Memory B cell (primary cell): Measurements from ENCODE around the gene TMEM42.
"Not testable (repeated sequence)": the region's sequence is repeated elsewhere in the genome, so short reads cannot be mapped to it uniquely, and the experiment has no call there.

ENCODE experiments used
- ATAC-seq: fragments of 150-1000 bp; cut with Tn5 transposase; 2 replicates; pipeline ENCODE4 v1.10.0; 2021; ENCODE audit warnings: low read depth, mild to moderate bottlenecking, moderate library complexity
- DNase-seq, 2 donors: peaks; one replicate each; pipeline ENCODE4 v3.0.0; 2022; ENCODE audit warnings: low spot score in 2 of 2
- H3K27ac Mint-ChIP-seq: one replicate; pipeline ENCODE4 v1.8.0; 2022; ENCODE audit warnings: mild to moderate bottlenecking, moderate library complexity, mixed read lengths
- H3K27me3 Mint-ChIP-seq: one replicate; pipeline ENCODE4 v1.8.0; 2022; ENCODE audit warnings: mixed read lengths
- H3K36me3 Mint-ChIP-seq: one replicate; pipeline ENCODE4 v1.8.0; 2022; ENCODE audit warnings: mild to moderate bottlenecking, mixed read lengths
- H3K4me1 Mint-ChIP-seq: one replicate; pipeline ENCODE4 v1.8.0; 2022; ENCODE audit warnings: mixed read lengths
- H3K4me3 Mint-ChIP-seq: one replicate; pipeline ENCODE4 v1.8.0; 2022; ENCODE audit warnings: mild to moderate bottlenecking, moderate library complexity, mixed read lengths
- H3K9me3 Mint-ChIP-seq: one replicate; pipeline ENCODE4 v1.8.0; 2022; ENCODE audit warnings: mixed read lengths

TMEM42 gene

DNA sequence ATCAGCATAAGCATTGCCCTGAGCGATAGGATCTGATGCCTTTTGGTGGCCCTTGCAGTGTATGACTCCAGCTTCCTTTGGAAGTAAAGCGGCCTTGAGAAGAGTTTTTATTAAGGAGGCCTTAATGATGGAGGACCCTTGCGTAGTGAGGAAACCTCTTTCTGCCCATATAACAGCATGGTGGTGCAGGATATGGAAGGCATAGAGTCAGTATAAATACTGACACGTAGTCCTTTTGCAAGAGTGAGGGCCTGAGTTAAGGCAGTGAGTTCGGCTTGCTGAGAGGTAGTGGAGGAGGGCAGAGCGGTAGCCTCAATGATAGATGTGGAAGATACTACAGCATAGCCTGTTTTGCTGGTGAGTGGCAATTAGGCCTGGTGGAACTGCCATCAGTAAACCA, 5.0 kb upstream of the TMEM42 start:
- not testable (repeated sequence) for H3K9me3 Mint-ChIP-seq, H3K36me3 Mint-ChIP-seq

DNA sequence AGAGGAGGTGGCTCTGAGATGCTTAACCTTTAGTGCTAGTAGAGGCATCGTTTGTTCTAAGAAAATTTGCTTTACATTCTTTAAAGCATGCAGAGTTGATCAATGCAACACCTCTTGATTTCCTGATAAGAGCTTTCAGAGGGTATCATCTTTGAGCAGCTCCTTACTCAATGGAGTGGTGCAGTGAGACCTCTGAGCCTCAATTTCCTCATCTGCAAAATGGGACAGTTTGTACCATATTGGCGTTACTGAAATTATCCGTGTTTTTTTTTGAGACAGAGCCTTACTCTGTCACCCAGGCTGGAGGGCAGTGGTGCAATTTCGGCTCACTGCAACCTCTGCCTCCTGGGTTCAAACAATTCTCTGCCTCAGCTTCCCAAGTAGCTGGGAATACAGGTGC, 1.6 kb upstream of the TMEM42 start:
- Mint-ChIP-seq H3K4me1 (peaks cover 10% of the 10 kb centered on the region), H3K27ac (no peak overlapping the region), H3K9me3 (no peaks in the 10 kb centered on the region), H3K4me3 (no peak overlapping the region), H3K36me3 (no peaks in the 10 kb centered on the region), H3K27me3 (no peaks in the 10 kb centered on the region)
- ATAC-seq, result no peak
- no peak for DNase-seq

More for the DNA sequence above, 5.0 kb upstream of the TMEM42 start:
- H3K27me3 Mint-ChIP-seq, ATAC-seq, DNase-seq, H3K4me3 Mint-ChIP-seq, H3K4me1 Mint-ChIP-seq, H3K27ac Mint-ChIP-seq: not testable (repeated sequence)

DNA sequence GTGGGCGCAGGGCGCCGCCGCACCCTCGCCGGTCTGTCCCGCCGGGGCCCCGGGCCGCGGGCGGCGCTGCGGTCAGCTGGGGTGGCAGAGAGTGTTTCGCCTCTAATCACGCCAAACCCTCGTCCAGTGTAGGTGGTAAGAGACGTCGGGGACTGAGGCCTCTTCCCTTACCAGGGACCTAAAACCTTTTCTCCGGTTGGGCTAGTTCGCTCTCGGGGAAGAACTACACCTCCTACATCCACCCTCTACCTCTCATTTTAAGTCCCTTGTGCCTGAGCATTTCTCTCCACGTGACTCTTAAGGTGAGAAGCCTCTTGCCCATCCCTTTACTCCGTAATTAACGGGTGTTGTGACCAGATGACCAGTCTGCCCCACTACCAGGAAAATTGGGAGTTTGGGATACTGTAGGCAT, 520 bp downstream of the TMEM42 start:
- Mint-ChIP-seq H3K4me1 (peaks cover 18% of the 10 kb centered on the region), H3K36me3 (peaks cover 4% of the 10 kb centered on the region), H3K27me3 (no peaks in the 10 kb centered on the region), H3K9me3 (no peaks in the 10 kb centered on the region), H3K4me3 (peak overlapping the region; percentile 85), H3K27ac (peak overlapping the region; percentile 86)
- DNase-seq (peak in 1 of 2 donors; percentile 12), ATAC-seq (peak; percentile 17)

DNA sequence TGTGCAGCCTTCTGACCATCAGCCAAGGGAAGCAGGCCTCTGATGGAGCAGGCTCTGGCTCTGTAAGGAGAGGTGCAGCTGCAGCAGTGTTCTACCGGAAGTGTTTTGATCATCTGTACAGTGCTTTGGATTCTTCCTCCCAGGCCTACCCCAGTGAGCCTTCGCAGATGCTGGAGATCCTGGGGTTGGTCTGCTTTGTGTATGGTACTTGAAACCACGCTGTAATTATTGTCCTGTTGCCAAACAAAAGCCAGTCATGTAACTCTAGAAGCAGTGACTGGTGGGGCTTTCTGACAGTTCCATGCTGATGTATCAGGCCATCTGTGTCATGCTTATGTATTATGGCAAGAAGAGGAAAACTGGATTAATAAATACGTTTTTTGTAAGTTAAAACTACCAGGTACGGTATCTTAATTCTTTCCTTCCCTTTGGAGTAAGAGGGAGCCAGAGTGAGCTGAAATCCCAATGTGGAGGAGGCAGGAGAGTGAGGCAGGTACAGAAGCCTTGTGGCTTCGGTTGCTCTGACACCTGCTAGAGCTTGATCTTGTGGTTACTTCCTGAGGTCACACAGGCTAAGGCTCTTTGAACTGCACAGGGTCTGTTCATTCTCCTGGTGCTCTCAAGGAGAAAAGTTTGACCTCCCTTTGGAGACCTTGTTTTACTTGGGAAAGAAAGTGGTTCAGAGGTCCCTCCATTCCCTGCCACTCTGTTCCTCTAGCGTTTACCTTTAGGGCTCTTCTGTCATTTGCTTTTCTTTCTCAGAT, 3.7 kb downstream of the TMEM42 start:
- Mint-ChIP-seq H3K27me3 (no peaks in the 10 kb centered on the region), H3K4me1 (peaks cover 20% of the 10 kb centered on the region), H3K36me3 (peaks cover 6% of the 10 kb centered on the region), H3K27ac (no peak overlapping the region), H3K9me3 (peaks cover 2% of the 10 kb centered on the region), H3K4me3 (no peak overlapping the region)
- ATAC-seq (no peak), DNase-seq (no peak)

DNA sequence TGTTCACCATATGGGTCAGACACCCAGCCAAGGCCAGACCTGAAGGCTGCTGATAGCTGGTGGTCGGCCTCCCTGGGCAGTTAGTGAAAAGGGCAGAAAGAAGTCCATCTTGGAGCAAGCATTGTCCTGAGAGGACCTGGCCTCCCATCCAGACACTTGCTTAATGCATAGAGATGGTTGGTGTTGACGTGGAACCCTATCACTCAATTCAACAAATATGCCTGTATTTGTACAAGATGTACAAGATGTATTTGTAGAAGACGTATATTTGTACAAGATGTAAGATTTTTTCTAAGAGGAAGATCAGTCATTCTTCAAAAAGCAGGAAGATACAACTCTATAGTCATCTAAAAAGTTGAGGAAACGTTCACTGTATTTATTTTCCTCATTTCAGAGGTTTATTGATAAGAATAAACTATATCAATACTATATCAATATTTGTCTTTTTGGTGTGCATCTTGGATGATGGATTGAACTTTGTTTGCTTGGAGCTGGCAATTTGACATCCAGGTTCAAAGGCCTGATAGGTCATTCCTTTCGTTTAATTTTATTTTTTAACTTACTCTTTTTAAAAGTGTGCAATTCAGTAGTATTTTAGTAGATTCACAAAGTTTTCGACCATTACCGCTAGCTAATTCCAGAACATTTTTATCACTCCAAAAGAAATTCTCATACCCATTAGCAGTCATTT, 5.9 kb downstream of the TMEM42 start:
- Mint-ChIP-seq H3K27ac (no peak overlapping the region), H3K4me3 (no peak overlapping the region)
- no peak for ATAC-seq

DNA sequence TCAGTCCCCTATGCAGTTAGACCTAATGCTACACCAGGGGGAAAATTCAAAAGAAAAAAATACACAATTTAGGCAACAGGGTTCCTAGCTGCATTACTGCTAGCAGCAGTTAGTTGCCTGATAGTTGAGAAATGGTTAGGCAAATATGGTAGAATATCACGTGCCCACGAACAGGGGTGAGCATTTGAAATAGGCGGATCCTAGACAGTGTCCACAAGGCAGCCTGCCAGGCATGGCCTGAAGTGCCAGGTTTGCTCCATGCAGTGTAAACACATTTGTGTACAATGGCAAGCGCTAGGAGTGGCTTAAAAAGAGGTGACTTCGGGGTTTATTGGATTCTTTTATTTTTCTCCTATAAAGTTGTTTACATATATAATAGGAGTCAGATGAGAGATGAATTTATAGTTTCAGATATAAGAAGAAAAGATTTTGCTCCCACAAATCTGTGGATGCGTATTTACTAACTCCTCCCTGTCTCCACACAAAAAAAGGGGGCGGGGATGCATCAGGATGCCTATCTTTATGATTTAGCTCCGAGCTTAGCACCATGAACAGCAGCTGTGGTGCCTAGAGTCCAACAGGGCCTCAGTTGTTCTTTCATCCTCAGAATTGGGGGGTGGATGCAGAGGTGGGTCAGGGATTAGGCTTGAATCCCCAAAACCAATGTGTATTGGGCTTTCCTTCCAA, 8.8 kb downstream of the TMEM42 start:
- Mint-ChIP-seq H3K4me3 (no peak overlapping the region), H3K4me1 (peaks cover 10% of the 10 kb centered on the region), H3K36me3 (peaks cover 6% of the 10 kb centered on the region), H3K9me3 (peaks cover 2% of the 10 kb centered on the region), H3K27me3 (no peaks in the 10 kb centered on the region), H3K27ac (no peak overlapping the region)
- no peak for DNase-seq
- ATAC-seq, result no peak

More for the DNA sequence above, 5.9 kb downstream of the TMEM42 start:
- DNase-seq, result no peak
- peaks cover 2% of the 10 kb centered on the region for H3K9me3 Mint-ChIP-seq
- peaks cover 6% of the 10 kb centered on the region for H3K36me3 Mint-ChIP-seq
- no peaks in the 10 kb centered on the region for H3K27me3 Mint-ChIP-seq
- H3K4me1 Mint-ChIP-seq, result peaks cover 16% of the 10 kb centered on the region

DNA sequence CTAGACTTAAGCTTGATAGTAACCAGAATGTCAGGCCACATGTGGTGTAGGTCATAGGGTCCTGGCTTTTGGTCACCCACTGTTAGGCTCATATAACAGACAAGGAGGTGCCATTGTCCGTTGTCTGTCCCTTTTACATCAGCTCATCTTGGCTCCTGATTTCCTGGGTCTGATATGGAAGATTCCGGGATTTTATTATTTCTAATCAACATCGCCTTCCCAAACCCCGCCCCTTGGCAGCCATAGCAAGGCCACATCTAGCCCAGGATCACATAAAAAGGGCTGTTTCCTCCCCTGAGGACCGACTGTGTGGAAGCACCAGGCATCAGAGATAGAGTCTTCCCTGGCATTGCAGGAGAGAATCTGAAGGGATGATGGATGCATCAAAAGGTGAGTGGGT, 12.6 kb downstream of the TMEM42 start, which contains the start of gene TGM4:
Gene TGM4, plus strand, starts transcription at position 301 of the 400 bp plus-strand sequence. Its CDS starts 71 bp downstream, at position 372.
- Mint-ChIP-seq H3K4me1 (no peaks in the 10 kb centered on the region), H3K36me3 (no peaks in the 10 kb centered on the region), H3K27ac (no peak within 1 kb of the TSS), H3K27me3 (peaks cover 4% of the 10 kb centered on the region), H3K9me3 (no peaks in the 10 kb centered on the region), H3K4me3 (no peak within 1 kb of the TSS)
- no peak for DNase-seq
- no peak for ATAC-seq

DNA sequence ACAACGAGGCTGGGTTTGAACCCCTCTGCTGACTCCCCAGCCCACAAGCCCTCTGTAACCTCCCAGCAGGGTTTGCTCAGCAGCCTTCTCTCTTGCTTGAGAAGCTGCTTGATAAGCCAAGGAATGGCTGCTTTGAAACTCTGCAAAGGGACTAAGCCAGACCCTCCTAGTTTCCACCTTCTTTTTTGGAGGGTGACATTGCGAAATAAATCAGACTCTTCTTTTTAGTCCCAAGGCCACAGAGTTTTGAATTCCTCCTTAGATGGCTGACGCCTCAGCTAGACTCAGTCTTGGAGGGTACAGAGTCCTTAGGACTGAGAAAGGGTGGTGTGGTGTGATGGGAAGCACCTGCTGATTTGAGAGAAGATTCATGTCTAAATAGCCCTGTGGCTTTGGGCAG, 13.9 kb downstream of the TMEM42 start:
- Mint-ChIP-seq H3K36me3 (no peaks in the 10 kb centered on the region), H3K27ac (no peak overlapping the region), H3K9me3 (no peaks in the 10 kb centered on the region), H3K4me3 (no peak overlapping the region), H3K4me1 (no peaks in the 10 kb centered on the region), H3K27me3 (peaks cover 4% of the 10 kb centered on the region)
- DNase-seq (no peak), ATAC-seq (no peak)

DNA sequence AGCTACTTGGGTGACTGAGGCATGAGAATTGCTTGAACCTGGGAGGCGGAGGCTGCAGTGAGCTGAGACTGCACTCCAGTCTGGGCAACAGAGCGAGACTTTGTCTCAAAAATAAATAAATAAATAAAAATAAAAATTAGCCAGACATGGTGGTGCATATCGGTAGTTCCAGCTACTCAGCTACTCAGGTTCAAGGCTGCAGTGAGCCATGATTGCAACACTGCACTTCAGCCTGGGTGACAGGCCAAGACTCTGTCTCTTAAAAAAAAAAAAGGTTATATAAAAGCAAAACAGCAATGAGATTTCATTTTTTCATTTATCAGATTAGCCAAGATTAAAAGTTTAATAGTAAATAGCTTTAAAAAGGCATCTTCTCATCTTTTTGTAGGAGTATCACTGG, 15.6 kb downstream of the TMEM42 start:
- no peak overlapping the region for H3K27ac Mint-ChIP-seq
- DNase-seq, result no peak
- no peaks in the 10 kb centered on the region for H3K4me1 Mint-ChIP-seq
- no peak overlapping the region for H3K4me3 Mint-ChIP-seq
- no peaks in the 10 kb centered on the region for H3K9me3 Mint-ChIP-seq
- peaks cover 4% of the 10 kb centered on the region for H3K27me3 Mint-ChIP-seq
- no peak for ATAC-seq
- H3K36me3 Mint-ChIP-seq, result no peaks in the 10 kb centered on the region

DNA sequence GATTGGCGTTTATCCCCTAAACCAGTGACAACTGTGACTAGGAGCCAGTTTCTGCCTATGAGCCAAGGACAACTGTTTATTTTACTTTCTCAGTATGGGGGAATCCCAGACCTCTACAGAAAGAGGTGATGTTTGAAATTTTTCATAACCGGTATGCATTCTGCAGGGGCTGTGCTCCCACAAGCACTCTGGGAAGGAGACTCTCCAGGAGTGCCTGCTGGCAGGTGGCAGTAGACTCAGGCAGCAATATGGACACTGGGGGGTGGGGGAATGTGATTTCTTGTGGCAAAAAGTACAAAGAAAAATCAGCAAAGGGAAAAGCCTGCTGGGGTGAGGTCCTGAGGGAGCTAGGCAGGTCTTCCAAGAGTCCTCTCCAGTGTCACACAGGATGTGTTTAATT, 18.6 kb downstream of the TMEM42 start:
- H3K27me3 Mint-ChIP-seq, result peaks cover 6% of the 10 kb centered on the region
- H3K27ac Mint-ChIP-seq, result no peak overlapping the region
- DNase-seq, result no peak
- no peaks in the 10 kb centered on the region for H3K36me3 Mint-ChIP-seq
- H3K4me3 Mint-ChIP-seq, result no peak overlapping the region
- H3K9me3 Mint-ChIP-seq, result no peaks in the 10 kb centered on the region
- no peak for ATAC-seq
- H3K4me1 Mint-ChIP-seq, result no peaks in the 10 kb centered on the region

DNA sequence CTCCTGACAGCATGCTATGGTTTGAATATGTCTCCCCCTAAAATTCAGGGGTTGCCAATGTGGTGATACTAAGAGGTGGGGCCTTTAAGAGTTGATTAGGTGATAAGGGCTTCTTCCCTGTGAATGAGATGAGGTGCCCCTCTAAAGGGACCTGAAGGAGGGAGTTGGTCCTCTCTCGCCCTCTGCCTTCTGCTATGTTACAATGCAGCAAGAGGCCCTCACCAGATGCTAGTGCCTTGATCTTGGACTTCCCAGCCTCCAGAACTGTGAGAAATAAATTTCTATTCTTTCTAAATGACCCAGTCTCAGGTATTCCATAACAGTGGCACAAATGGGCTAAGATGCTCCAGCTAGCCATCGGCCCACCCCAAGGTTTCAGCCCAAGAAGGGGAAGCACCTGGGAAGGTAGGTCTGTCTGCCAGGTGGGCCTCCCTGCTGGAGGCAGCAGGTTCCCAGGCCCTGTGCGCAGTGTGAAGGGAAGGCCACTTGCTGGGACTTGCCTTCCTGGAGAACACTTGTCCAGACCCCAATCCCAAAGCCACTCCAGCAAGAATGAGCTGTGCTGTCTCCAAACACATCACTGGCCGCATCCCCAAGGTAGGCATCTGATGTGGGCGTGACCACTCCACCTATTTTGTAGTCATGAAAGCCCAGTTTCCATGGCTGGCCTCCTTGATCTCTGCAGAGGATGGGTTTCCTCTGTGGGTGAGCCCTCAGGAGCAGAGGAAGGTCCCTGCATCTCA, 21.7 kb downstream of the TMEM42 start:
- Mint-ChIP-seq H3K27ac (no peak overlapping the region), H3K27me3 (peaks cover 14% of the 10 kb centered on the region), H3K4me1 (no peaks in the 10 kb centered on the region), H3K36me3 (no peaks in the 10 kb centered on the region), H3K9me3 (no peaks in the 10 kb centered on the region), H3K4me3 (no peak overlapping the region)
- DNase-seq (no peak), ATAC-seq (no peak)

DNA sequence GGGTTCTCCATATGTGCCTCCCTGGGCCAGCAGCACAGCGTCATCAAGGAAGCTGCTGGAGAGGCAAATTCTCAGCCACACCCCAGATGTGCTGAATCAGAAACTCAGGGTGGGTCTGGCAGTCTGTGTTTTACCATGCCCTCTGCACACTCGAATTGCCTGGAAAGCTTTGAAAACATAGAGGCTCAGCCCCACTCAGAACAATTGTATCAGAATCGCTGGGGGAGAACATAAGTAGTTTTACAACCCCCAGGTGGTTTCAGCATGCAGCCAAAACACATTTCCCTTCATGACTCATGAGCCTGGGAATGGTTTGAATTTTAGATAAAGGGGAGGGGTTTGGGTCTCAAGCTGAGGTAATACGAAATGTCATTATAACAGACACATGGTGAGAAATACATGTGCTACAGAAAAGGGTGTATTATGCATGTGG, 22.3 kb downstream of the TMEM42 start:
- H3K4me3 Mint-ChIP-seq, result no peak overlapping the region
- H3K9me3 Mint-ChIP-seq, result no peaks in the 10 kb centered on the region
- no peak for DNase-seq
- no peaks in the 10 kb centered on the region for H3K4me1 Mint-ChIP-seq
- ATAC-seq, result no peak
- H3K36me3 Mint-ChIP-seq, result no peaks in the 10 kb centered on the region
- H3K27ac Mint-ChIP-seq, result no peak overlapping the region
- H3K27me3 Mint-ChIP-seq, result peaks cover 12% of the 10 kb centered on the region

DNA sequence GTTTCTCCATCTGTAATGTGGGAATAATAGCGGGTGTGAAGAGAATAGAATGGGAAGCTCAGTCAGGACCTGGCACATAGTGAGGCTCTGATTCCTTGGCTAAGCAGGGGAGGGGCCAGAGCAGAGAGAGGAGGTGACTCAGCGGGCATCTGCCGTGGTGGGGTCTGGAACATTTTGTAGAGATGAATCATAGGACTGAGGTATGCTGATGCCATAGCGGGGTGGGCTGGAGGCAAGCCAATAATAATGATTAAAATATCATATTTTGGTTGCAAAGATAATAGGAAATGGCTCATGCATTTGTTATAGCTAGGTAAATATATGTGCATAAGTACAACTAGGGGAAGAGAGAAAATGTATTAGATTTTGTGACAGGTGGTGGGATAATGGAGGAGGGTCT, 23.9 kb downstream of the TMEM42 start:
- H3K4me1 Mint-ChIP-seq, result peaks cover 3% of the 10 kb centered on the region
- no peak for DNase-seq
- ATAC-seq, result no peak
- no peaks in the 10 kb centered on the region for H3K9me3 Mint-ChIP-seq
- no peak overlapping the region for H3K4me3 Mint-ChIP-seq
- no peak overlapping the region for H3K27ac Mint-ChIP-seq
- H3K27me3 Mint-ChIP-seq, result peaks cover 12% of the 10 kb centered on the region
- no peaks in the 10 kb centered on the region for H3K36me3 Mint-ChIP-seq

DNA sequence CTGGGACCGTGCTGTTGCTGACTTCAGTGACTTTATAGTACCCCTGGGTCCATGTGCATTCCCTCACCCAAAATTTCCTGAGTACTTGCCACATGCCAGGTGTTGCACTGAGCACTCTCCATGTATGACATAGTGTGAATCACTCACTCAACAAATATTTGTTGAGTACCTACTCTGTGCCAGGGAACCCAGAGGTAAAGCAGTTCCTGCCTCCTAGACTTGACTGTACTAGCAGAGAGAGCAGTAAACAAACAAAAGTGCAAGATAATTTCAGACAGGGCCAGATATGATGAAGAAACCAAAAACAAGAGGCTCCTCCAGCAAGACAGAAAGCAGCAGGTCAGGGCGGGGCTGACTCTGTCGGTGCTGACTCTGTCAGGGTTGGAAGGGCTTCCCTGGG, 24.8 kb downstream of the TMEM42 start:
- peaks cover 15% of the 10 kb centered on the region for H3K27me3 Mint-ChIP-seq
- ATAC-seq (no peak), DNase-seq (no peak)
- H3K27ac Mint-ChIP-seq, result peak overlapping the region; percentile 21
- no peak overlapping the region for H3K4me3 Mint-ChIP-seq
- peaks cover 3% of the 10 kb centered on the region for H3K4me1 Mint-ChIP-seq
- no peaks in the 10 kb centered on the region for H3K36me3 Mint-ChIP-seq
- no peaks in the 10 kb centered on the region for H3K9me3 Mint-ChIP-seq
